ENCODE data around the gene CYP2J2.
"Not testable (repeated sequence)": the region's sequence is repeated elsewhere in the genome, so short reads cannot be mapped to it uniquely, and the experiment has no call there.

Gene CYP2J2, protein sequence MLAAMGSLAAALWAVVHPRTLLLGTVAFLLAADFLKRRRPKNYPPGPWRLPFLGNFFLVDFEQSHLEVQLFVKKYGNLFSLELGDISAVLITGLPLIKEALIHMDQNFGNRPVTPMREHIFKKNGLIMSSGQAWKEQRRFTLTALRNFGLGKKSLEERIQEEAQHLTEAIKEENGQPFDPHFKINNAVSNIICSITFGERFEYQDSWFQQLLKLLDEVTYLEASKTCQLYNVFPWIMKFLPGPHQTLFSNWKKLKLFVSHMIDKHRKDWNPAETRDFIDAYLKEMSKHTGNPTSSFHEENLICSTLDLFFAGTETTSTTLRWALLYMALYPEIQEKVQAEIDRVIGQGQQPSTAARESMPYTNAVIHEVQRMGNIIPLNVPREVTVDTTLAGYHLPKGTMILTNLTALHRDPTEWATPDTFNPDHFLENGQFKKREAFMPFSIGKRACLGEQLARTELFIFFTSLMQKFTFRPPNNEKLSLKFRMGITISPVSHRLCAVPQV

DNA sequence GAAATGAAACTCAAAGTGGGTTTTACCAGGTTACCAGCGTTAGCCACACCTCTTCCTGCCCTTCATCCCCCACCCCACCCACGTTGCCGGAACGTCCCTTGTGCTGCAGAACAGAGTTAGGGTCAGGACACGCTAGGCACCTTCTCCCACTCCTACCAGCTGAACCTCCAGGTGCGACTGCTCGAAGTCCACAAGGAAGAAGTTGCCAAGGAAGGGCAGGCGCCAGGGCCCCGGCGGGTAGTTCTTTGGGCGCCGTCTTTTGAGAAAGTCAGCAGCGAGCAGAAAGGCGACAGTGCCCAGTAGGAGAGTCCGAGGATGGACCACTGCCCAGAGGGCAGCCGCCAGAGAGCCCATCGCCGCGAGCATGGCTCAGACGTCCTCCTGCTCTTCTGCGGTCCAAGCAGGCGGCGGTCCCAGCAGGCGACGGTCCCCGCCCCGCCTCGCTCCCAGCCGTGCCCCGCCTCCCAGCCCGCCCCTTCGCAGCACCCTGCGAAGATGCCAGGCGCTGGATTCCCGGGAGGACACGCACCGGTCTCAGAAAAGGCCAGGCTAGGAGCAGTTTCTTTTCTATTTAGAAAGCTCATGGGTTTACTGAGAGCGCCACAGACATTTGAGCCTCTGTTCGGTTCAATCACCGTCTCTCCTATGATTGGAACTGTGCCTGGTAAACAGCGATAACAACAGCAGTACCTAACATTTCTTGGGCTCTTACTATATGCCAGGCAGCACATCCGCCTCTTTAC is at the start of gene CYP2J2:
TSS of gene CYP2J2 (minus strand) at position 393 of the 743 bp plus-strand sequence. CDS start at position 366, 27 bp downstream.
- H3K4me1 ChIP-seq: peaks cover 0 to 15% (median 9%) of the 10 kb centered on the region in 4 donors
- intact Hi-C loops (cut with DNase I; ENCODE audit: low total_unique reads): no loop called here
- peak; percentile 24 to 69 for DNase-seq
- H3K36me3 ChIP-seq: no peaks in the 10 kb centered on the region
- H3K27me3 ChIP-seq: peaks cover 0 to 23% of the 10 kb centered on the region in 2 donors
- H3K4me3 ChIP-seq: peak within 1 kb of the TSS; percentile 38 to 51
- no peak within 1 kb of the TSS for H3K27ac ChIP-seq
- H3K9me3 ChIP-seq: peaks cover 0 to 14% (median 6%) of the 10 kb centered on the region in 3 donors
- TF ChIP-seq, protein P1, sequence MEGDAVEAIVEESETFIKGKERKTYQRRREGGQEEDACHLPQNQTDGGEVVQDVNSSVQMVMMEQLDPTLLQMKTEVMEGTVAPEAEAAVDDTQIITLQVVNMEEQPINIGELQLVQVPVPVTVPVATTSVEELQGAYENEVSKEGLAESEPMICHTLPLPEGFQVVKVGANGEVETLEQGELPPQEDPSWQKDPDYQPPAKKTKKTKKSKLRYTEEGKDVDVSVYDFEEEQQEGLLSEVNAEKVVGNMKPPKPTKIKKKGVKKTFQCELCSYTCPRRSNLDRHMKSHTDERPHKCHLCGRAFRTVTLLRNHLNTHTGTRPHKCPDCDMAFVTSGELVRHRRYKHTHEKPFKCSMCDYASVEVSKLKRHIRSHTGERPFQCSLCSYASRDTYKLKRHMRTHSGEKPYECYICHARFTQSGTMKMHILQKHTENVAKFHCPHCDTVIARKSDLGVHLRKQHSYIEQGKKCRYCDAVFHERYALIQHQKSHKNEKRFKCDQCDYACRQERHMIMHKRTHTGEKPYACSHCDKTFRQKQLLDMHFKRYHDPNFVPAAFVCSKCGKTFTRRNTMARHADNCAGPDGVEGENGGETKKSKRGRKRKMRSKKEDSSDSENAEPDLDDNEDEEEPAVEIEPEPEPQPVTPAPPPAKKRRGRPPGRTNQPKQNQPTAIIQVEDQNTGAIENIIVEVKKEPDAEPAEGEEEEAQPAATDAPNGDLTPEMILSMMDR (IDR thresholded peaks at IDR 0.05): no peak

DNA sequence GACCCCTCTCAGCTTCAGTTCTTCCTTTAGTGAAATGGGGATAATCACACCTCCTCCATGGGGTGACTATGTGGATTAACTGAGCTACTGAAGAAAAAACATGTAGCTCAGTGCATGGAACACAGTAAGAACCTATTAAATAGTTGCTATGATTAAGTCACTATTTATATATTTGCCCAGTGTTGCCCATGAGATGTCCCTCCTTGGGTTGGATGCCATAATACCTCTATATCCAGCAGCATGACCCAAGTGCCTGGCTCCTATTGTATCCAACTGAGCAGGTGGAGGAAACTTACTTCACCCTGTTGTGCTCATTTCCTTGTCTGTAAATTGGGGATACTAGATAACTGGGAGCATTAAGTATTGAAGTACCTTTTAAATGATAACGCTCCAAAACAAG is 47.1 kb upstream of the CYP2J2 start:
- Histone ChIP-seq H3K4me3 (no peak overlapping the region), H3K36me3 (no peaks in the 10 kb centered on the region), H3K27ac (no peak overlapping the region), H3K9me3 (no peaks in the 10 kb centered on the region), H3K4me1 (peaks cover 0 to 12% (median 10%) of the 10 kb centered on the region in 4 donors), H3K27me3 (no peaks in the 10 kb centered on the region)
- DNase-seq: no peak
- TF ChIP-seq, protein P1 (IDR thresholded peaks at IDR 0.05): no peak
- intact Hi-C loops (cut with DNase I; ENCODE audit: low total_unique reads): loop anchor here (5.0 to 10.0 kb wide), 2 partner anchors 151 to 1069 kb away; no protein-coding TSS in a partner anchor

DNA sequence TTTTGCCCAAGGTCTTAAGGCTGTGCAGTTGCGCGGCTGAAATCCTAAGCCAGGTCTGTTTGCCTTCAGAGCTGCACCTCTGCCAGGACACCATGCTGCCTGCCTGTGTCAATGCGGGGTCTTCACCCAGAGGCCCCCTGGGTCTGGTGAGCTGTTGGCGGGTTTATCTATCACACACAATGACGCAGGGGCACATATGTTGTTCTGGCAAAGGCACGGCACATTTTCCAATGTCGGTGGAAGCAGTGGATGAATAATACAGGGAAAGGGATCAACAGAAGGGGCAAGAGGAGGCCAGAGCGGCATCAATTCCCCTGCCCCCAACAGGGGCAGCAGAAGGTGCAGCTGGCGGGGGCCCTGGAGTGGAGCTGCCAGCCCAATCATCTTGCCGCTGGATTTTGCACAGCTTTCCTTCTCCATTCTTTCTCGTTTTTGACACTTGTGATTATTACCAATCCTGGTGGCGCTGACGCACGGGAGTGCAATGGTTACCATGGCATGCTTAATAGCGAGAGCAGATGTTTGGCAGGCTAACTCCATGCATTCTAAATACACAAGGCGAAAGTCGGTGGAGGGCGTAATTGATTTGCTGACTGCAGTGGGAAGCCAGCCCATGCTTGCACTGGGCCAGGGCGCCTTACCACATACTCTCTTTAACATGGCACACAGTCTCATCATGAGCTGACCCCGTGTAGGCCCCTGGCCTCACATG is 45.8 kb upstream of the CYP2J2 start:
- DNase-seq: no peak
- TF ChIP-seq, protein P1 (IDR thresholded peaks at IDR 0.05): no peak

DNA sequence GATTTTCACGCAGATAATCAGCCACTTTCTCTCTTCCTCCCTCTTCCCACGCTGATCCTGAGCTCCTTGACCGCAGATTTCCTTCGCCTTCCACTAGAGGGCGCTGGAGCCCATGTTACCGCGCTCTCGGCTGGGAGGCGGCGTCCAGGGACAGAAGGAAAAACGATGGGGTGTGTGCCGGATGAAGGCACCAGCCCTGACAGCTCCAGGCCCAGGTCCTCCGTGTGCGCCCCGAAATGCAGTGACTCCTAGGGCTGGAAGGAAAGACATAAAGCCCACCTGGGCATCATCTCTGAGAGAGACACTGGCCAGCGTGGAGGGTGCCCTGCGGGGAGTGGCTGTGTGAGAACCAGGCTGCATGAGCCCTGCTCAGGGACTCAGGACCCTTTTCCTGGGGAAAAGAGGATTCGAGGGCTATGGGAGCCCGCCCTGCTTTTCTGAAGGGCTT is 44.9 kb upstream of the CYP2J2 start:
- DNase-seq: peak; percentile 68 to 81
- TF ChIP-seq, protein P1 (IDR thresholded peaks at IDR 0.05): peak; percentile 91
- Histone ChIP-seq H3K4me3 (no peak overlapping the region), H3K9me3 (no peaks in the 10 kb centered on the region), H3K27ac (no peak overlapping the region), H3K27me3 (no peaks in the 10 kb centered on the region), H3K36me3 (no peaks in the 10 kb centered on the region), H3K4me1 (peaks cover 0 to 7% (median 5%) of the 10 kb centered on the region in 4 donors)
- intact Hi-C loops (cut with DNase I; ENCODE audit: low total_unique reads): loop anchor here (5.0 to 10.0 kb wide), 2 partner anchors 153 to 1071 kb away; no protein-coding TSS in a partner anchor

More for the DNA sequence above, 45.8 kb upstream of the CYP2J2 start:
- intact Hi-C loops (cut with DNase I; ENCODE audit: low total_unique reads): loop anchor here (5.0 to 10.0 kb wide), 2 partner anchors 152 to 1070 kb away; no protein-coding TSS in a partner anchor
- H3K4me1 ChIP-seq: peaks cover 0 to 12% (median 10%) of the 10 kb centered on the region in 4 donors
- no peak overlapping the region for H3K27ac ChIP-seq
- no peaks in the 10 kb centered on the region for H3K27me3 ChIP-seq
- no peak overlapping the region for H3K4me3 ChIP-seq
- H3K36me3 ChIP-seq: no peaks in the 10 kb centered on the region
- no peaks in the 10 kb centered on the region for H3K9me3 ChIP-seq

DNA sequence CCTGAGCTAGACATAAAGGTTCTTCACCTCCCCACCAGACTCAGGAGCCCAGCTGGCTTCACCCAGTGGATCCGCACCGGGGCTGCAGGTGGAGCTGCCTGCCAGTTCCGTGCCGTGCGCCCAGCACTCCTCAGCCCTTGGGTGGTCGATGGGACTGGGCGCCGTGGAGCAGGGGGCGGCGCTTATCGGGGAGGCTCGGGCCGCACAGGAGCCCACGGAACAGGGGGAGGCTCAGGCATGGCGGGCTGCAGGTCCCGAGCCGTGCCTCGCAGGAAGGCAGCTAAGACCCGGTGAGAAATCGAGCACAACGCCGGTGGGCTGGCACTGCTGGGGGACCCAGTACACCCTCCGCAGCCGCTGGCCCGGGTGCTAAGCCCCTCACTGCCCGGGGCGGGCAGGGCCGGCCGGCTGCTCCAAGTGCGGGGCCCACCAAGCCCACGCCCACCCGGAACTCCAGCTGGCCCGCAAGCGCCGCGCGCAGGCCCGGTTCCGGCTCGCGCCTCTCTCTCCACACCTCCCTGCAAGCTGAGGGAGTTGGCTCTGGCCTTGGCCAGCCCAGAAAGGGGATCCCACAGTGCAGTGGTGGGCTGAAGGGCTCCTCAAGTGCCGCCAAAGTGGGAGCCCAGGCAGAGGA is 43.1 kb upstream of the CYP2J2 start:
- H3K9me3 ChIP-seq, H3K27me3 ChIP-seq, DNase-seq, H3K36me3 ChIP-seq, H3K27ac ChIP-seq, H3K4me3 ChIP-seq, H3K4me1 ChIP-seq: not testable (repeated sequence)
- intact Hi-C loops (cut with DNase I; ENCODE audit: low total_unique reads): loop anchor here (5.0 to 10.0 kb wide), 3 partner anchors 155 to 1885 kb away; no protein-coding TSS in a partner anchor

DNA sequence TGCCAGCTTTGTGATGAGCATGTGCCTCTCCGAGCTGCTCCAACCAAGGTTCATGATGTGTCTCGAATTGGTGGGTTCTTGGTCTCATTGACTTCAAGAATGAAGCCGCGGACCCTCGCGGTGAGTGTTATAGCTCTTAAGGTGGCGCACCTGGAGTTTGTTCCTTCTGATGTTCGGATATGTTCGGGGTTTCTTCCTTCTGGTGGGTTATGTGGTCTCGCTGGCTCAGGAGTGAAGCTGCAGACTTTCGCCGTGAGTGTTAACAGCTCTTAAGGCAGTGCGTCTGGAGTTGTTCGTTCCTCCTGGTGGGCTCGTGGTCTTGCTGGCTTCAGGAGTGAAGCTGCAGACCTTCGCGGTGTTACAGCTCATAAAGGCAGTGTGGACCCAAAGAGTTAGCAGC is 42.2 kb upstream of the CYP2J2 start:
- not testable (repeated sequence) for DNase-seq, H3K9me3 ChIP-seq, H3K4me3 ChIP-seq, H3K27ac ChIP-seq, H3K36me3 ChIP-seq, H3K27me3 ChIP-seq, H3K4me1 ChIP-seq
- intact Hi-C loops (cut with DNase I; ENCODE audit: low total_unique reads): loop anchor here (10.0 kb wide), 1 partner anchor 1886 kb away; no protein-coding TSS in a partner anchor
